ENCODE results near the gene TLE5. TPM values are rescaled to one million over a fixed set of nuclear protein-coding genes. Genes with fewer than 3 reads are reported as not detected.

The TLE5 gene
- polyA plus RNA-seq, 3 donors = 27.5 to 309 (median 34.4) TPM

DNA sequence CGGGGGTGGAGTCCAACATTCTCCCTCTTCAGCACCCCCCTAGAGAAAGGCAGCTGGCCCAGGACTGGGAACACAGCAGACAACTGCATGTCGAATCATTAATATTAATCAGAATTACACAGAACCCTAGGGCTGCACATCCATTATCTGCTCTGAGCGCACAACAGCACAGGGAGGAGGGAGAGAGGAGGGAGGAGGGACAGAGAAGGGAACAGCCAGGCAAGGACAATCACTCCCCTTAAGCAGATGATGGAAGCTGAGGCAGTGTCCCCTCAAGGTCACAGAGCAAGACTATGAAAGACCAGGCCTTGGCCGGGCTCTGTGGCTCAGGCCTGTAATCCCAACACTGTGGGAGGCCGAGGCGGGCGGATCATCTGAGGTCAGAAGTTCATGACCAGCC lies 59.2 kb downstream of the TLE5 start:
- TF ChIP-seq, protein P1, sequence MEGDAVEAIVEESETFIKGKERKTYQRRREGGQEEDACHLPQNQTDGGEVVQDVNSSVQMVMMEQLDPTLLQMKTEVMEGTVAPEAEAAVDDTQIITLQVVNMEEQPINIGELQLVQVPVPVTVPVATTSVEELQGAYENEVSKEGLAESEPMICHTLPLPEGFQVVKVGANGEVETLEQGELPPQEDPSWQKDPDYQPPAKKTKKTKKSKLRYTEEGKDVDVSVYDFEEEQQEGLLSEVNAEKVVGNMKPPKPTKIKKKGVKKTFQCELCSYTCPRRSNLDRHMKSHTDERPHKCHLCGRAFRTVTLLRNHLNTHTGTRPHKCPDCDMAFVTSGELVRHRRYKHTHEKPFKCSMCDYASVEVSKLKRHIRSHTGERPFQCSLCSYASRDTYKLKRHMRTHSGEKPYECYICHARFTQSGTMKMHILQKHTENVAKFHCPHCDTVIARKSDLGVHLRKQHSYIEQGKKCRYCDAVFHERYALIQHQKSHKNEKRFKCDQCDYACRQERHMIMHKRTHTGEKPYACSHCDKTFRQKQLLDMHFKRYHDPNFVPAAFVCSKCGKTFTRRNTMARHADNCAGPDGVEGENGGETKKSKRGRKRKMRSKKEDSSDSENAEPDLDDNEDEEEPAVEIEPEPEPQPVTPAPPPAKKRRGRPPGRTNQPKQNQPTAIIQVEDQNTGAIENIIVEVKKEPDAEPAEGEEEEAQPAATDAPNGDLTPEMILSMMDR (IDR thresholded peaks at IDR 0.05) = no peak
- no peak overlapping the region for H3K9ac ChIP-seq (ENCODE audit: insufficient read depth, low read length, poor library complexity, severe bottlenecking)
- Mint-ChIP-seq H3K27me3 (ENCODE audit: low read depth in 3 of 3) (peaks cover 1 to 18% (median 9%) of the 10 kb centered on the region in 3 donors), H3K9me3 (peaks cover 0 to 10% (median 6%) of the 10 kb centered on the region in 7 donors), H3K27ac (no peak overlapping the region), H3K4me1 (no peaks in the 10 kb centered on the region), H3K36me3 (no peaks in the 10 kb centered on the region), H3K4me3 (no peak overlapping the region)
- no peaks in the 10 kb centered on the region for H3K79me2 ChIP-seq (ENCODE audit: insufficient read depth, low read length)
- no peaks in the 10 kb centered on the region for H3K4me1 ChIP-seq (ENCODE audit: control insufficient read depth in 1 of 2, insufficient read depth in 2 of 2, low read length in 2 of 2)
- 100% methylated on average over 4 of the region's 7 CpGs for WGBS (ENCODE audit: insufficient coverage)
- H3K36me3 ChIP-seq (replicated peaks in 1 of 2; ENCODE audit: control insufficient read depth in 1 of 2, insufficient read depth in 2 of 2, low read length in 2 of 2) = no peaks in the 10 kb centered on the region
- H4K20me1 ChIP-seq (ENCODE audit: insufficient read depth, low read length) = no peaks in the 10 kb centered on the region
- no peak overlapping the region for H3K4me2 ChIP-seq (replicated peaks; ENCODE audit: extremely low read depth, low read length, poor library complexity, severe bottlenecking)
- H3K27me3 ChIP-seq (ENCODE audit: control insufficient read depth in 2 of 2, insufficient read depth in 2 of 2, low read length in 2 of 2) = no peaks in the 10 kb centered on the region
- no peak overlapping the region for H3K4me3 ChIP-seq (replicated peaks in 1 of 3; ENCODE audit: low read depth in 2 of 3, low read length in 3 of 3)
- intact Hi-C loops (cut with micrococcal nuclease) = no loop called here
- H3K27ac ChIP-seq (ENCODE audit: low read depth in 1 of 2, low read length in 2 of 2) = no peak overlapping the region
- no peak overlapping the region for H2AFZ ChIP-seq (ENCODE audit: insufficient read depth, low read depth, low read length, poor library complexity, severe bottlenecking)
- DNase-seq = no peak
- peaks cover 0 to 5% of the 10 kb centered on the region in 2 donors for H3K9me3 ChIP-seq (replicated peaks in 1 of 2; ENCODE audit: control insufficient read depth in 1 of 2, insufficient read depth in 1 of 2, low read length in 2 of 2)

Other genes starting within 250 kb of the TLE5 start
- 1 to 10 TPM in 1 of 3 donors, under 1 TPM in 2; 0.79 to 1.7 (median 0.91) TPM for gene ZNF554, start 242.6 kb downstream of the TLE5 start, polyA plus RNA-seq
- 1 to 10 TPM; 2.2 to 2.9 (median 2.6) TPM for gene ZNF555, start 221.0 kb downstream of the TLE5 start, polyA plus RNA-seq
- not detected for gene ZNF556, start 195.2 kb downstream of the TLE5 start, polyA plus RNA-seq
- 1 to 10 TPM; 1.4 to 2.1 (median 1.9) TPM for gene ZNF57, start 161.6 kb downstream of the TLE5 start, polyA plus RNA-seq
- gene ZNF77, start 117.5 kb downstream of the TLE5 start, polyA plus RNA-seq = 1 to 10 TPM in 2 of 3 donors, under 1 TPM in 1; 0.30 to 2.7 (median 1.0) TPM
- not detected for gene TLE6, start 84.9 kb downstream of the TLE5 start, polyA plus RNA-seq
- gene TLE2, start 33.2 kb downstream of the TLE5 start, polyA plus RNA-seq = not detected
- gene GNA11, start 31.9 kb upstream of the TLE5 start, polyA plus RNA-seq = 1 to 10 TPM in 1 of 3 donors, under 1 TPM in 2; 0.25 to 4.2 (median 0.37) TPM
- gene GNA15, start 73.5 kb upstream of the TLE5 start, polyA plus RNA-seq = 10 to 100 TPM; 38.7 to 45.0 (median 41.3) TPM
- gene S1PR4, start 116.3 kb upstream of the TLE5 start, polyA plus RNA-seq = 100 to 1,000 TPM in 2 of 3 donors, 10 to 100 TPM in 1; 28.5 to 131 (median 105) TPM
- 10 to 100 TPM; 28.6 to 60.9 (median 34.5) TPM for gene NCLN, start 123.4 kb upstream of the TLE5 start, polyA plus RNA-seq
- gene CELF5, start 162.2 kb upstream of the TLE5 start, polyA plus RNA-seq = not detected